Stimulated activated CD4-positive, alpha-beta T cell treated with anti-CD3 and anti-CD28 coated beads, Interleukin-12 subunit alpha, Interleukin-12 subunit beta, amount 100 ng/mL, for 48 hours (primary cell): ENCODE results near the gene LAMA1.

Experiments used
- DNase-seq, 3 donors: peaks; one replicate each; pipeline ENCODE4 v3.0.0-alpha.2; 2020; ENCODE audit warnings: low read depth in 2 of 3, low spot score in 1 of 3

The LAMA1 gene

GRCh38 chr18:6920099-6920955 lies 197.3 kb downstream of the LAMA1 start:
- peak in 2 of 3 donors; percentile 10 to 20 for DNase-seq

- no peak for DNase-seq
These were observed 200.5 kb downstream of the LAMA1 start for GRCh38 chr18:6917072-6917471.

GRCh38 chr18:6901286-6901926 lies 216.2 kb downstream of the LAMA1 start:
- DNase-seq = no peak

- no peak for DNase-seq
These were observed 225.8 kb downstream of the LAMA1 start for GRCh38 chr18:6891788-6892187.
